ENCODE measurements around the gene XYLT1.

XYLT1 gene

DNA sequence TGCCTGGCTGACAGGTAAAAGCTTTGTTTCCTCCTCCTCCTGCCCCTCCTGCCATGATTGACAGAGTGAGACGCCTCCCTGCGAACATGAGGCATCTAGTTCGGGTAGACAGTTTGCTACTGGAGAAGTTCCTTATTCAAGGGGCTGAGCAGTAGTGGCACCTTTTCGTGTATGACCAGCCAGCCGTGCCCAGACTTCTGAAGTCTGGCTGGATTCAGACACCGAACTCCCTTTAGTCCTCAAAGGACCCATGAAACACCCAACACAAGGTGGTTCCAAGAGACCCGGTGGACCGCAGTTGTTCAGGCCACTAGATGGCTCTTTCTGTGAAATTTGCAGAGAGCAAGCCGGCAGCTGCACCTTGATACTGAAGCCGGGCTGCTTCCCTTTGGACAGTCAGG lies 192.8 kb downstream of the XYLT1 start:
- Histone ChIP-seq H3K4me1 (ENCODE audit: control insufficient read depth, insufficient read depth, low read length) (no peaks in the 10 kb centered on the region), H3K36me3 (ENCODE audit: control insufficient read depth in 2 of 2, insufficient read depth in 1 of 2, low read length in 2 of 2) (no peaks in the 10 kb centered on the region), H3K4me3 (ENCODE audit: low read depth, low read length) (no peak overlapping the region), H3K9me3 (ENCODE audit: control insufficient read depth, insufficient read depth, low read depth, low read length) (no peaks in the 10 kb centered on the region), H3K27ac (ENCODE audit: extremely low read depth, low read depth, low read length) (no peak overlapping the region)
- TF ChIP-seq ZNF2 (tag by site-specific recombination; IDR thresholded peaks at IDR 0.05) (no peak), ZBTB17 (tag by site-specific recombination; IDR thresholded peaks at IDR 0.05) (no peak), ZNF292 (tag by site-specific recombination; IDR thresholded peaks at IDR 0.05; ENCODE audit: borderline replicate concordance, low read depth) (no peak), ZNF791 (tag by site-specific recombination; IDR thresholded peaks at IDR 0.05) (no peak), ZNF555 (tag by site-specific recombination; conservative IDR thresholded peaks at IDR 0.05) (no peak), ZNF311 (tag by site-specific recombination; IDR thresholded peaks at IDR 0.05; ENCODE audit: borderline replicate concordance) (no peak), OVOL3 (tag by site-specific recombination; IDR thresholded peaks at IDR 0.05) (no peak), ZNF366 (tag by site-specific recombination; conservative IDR thresholded peaks at IDR 0.05) (no peak), ZNF19 (tag by site-specific recombination; IDR thresholded peaks at IDR 0.05; ENCODE audit: low read depth) (no peak), ZNF146 (tag by site-specific recombination; IDR thresholded peaks at IDR 0.05) (no peak), ZNF768 (tag by site-specific recombination; IDR thresholded peaks at IDR 0.05) (no peak), ZNF501 (tag by site-specific recombination; IDR thresholded peaks at IDR 0.05) (no peak), GLIS1 (tag by site-specific recombination; IDR thresholded peaks at IDR 0.05) (no peak), FEZF1 (tag by site-specific recombination; IDR thresholded peaks at IDR 0.05) (no peak), ZNF571 (tag by site-specific recombination; IDR thresholded peaks at IDR 0.05) (no peak), ZNF335 (tag by site-specific recombination; conservative IDR thresholded peaks at IDR 0.05) (no peak), ZNF792 (tag by site-specific recombination; IDR thresholded peaks at IDR 0.05) (no peak)
- TF ChIP-seq, protein P1, sequence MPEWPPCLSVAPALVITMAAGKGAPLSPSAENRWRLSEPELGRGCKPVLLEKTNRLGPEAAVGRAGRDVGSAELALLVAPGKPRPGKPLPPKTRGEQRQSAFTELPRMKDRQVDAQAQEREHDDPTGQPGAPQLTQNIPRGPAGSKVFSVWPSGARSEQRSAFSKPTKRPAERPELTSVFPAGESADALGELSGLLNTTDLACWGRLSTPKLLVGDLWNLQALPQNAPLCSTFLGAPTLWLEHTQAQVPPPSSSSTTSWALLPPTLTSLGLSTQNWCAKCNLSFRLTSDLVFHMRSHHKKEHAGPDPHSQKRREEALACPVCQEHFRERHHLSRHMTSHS (tag by site-specific recombination; IDR thresholded peaks at IDR 0.05): no peak
- TF ChIP-seq, protein P2, sequence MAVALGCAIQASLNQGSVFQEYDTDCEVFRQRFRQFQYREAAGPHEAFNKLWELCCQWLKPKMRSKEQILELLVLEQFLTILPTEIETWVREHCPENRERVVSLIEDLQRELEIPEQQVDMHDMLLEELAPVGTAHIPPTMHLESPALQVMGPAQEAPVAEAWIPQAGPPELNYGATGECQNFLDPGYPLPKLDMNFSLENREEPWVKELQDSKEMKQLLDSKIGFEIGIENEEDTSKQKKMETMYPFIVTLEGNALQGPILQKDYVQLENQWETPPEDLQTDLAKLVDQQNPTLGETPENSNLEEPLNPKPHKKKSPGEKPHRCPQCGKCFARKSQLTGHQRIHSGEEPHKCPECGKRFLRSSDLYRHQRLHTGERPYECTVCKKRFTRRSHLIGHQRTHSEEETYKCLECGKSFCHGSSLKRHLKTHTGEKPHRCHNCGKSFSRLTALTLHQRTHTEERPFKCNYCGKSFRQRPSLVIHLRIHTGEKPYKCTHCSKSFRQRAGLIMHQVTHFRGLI (tag by site-specific recombination; IDR thresholded peaks at IDR 0.05): no peak
- CTCF ChIA-PET: no interaction called here
- POLR2A ChIA-PET: no interaction called here

DNA sequence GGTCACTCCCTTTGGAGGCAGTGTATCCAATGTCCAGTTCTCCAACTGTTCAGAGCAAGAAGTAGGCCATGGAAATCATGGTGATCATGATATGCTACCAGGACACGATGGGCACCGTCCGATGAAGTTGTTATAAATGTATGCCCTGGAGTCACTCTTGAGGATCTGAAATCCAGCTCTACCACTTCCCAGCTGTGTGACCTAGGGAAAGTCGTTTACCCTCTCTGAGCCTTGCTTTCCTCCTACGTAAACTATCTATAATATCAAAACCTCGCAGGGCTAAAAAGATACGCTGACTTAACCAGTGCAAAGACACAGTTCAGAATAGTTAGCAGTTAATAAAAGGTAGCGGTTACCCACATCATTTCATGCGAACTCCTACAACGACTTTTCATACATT lies 194.2 kb downstream of the XYLT1 start:
- TF ChIP-seq, protein P3, sequence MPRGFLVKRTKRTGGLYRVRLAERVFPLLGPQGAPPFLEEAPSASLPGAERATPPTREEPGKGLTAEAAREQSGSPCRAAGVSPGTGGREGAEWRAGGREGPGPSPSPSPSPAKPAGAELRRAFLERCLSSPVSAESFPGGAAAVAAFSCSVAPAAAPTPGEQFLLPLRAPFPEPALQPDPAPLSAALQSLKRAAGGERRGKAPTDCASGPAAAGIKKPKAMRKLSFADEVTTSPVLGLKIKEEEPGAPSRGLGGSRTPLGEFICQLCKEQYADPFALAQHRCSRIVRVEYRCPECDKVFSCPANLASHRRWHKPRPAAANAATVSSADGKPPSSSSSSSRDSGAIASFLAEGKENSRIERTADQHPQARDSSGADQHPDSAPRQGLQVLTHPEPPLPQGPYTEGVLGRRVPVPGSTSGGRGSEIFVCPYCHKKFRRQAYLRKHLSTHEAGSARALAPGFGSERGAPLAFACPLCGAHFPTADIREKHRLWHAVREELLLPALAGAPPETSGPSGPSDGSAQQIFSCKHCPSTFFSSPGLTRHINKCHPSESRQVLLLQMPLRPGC (tag by site-specific recombination; IDR thresholded peaks at IDR 0.05): no peak
- TF ChIP-seq, protein P4, sequence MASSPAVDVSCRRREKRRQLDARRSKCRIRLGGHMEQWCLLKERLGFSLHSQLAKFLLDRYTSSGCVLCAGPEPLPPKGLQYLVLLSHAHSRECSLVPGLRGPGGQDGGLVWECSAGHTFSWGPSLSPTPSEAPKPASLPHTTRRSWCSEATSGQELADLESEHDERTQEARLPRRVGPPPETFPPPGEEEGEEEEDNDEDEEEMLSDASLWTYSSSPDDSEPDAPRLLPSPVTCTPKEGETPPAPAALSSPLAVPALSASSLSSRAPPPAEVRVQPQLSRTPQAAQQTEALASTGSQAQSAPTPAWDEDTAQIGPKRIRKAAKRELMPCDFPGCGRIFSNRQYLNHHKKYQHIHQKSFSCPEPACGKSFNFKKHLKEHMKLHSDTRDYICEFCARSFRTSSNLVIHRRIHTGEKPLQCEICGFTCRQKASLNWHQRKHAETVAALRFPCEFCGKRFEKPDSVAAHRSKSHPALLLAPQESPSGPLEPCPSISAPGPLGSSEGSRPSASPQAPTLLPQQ (tag by site-specific recombination; IDR thresholded peaks at IDR 0.05): no peak
- TF ChIP-seq, protein P5, sequence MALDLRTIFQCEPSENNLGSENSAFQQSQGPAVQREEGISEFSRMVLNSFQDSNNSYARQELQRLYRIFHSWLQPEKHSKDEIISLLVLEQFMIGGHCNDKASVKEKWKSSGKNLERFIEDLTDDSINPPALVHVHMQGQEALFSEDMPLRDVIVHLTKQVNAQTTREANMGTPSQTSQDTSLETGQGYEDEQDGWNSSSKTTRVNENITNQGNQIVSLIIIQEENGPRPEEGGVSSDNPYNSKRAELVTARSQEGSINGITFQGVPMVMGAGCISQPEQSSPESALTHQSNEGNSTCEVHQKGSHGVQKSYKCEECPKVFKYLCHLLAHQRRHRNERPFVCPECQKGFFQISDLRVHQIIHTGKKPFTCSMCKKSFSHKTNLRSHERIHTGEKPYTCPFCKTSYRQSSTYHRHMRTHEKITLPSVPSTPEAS (tag by site-specific recombination; IDR thresholded peaks at IDR 0.05): no peak
- TF ChIP-seq, protein P6, sequence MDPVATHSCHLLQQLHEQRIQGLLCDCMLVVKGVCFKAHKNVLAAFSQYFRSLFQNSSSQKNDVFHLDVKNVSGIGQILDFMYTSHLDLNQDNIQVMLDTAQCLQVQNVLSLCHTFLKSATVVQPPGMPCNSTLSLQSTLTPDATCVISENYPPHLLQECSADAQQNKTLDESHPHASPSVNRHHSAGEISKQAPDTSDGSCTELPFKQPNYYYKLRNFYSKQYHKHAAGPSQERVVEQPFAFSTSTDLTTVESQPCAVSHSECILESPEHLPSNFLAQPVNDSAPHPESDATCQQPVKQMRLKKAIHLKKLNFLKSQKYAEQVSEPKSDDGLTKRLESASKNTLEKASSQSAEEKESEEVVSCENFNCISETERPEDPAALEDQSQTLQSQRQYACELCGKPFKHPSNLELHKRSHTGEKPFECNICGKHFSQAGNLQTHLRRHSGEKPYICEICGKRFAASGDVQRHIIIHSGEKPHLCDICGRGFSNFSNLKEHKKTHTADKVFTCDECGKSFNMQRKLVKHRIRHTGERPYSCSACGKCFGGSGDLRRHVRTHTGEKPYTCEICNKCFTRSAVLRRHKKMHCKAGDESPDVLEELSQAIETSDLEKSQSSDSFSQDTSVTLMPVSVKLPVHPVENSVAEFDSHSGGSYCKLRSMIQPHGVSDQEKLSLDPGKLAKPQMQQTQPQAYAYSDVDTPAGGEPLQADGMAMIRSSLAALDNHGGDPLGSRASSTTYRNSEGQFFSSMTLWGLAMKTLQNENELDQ (tag by site-specific recombination; IDR thresholded peaks at IDR 0.05; ENCODE audit: low read depth): no peak
- TF ChIP-seq ZNF239 (tag by site-specific recombination; IDR thresholded peaks at IDR 0.05): no peak
- POLR2A ChIA-PET: no interaction called here
- CTCF ChIA-PET: no interaction called here
- no peak overlapping the region for H3K27ac ChIP-seq (ENCODE audit: extremely low read depth, low read depth, low read length)
- no peak overlapping the region for H3K4me3 ChIP-seq (ENCODE audit: low read depth, low read length)
- H3K4me1 ChIP-seq (ENCODE audit: control insufficient read depth, insufficient read depth, low read length): no peaks in the 10 kb centered on the region
- no peaks in the 10 kb centered on the region for H3K9me3 ChIP-seq (ENCODE audit: control insufficient read depth, insufficient read depth, low read depth, low read length)
- H3K36me3 ChIP-seq (ENCODE audit: control insufficient read depth in 2 of 2, insufficient read depth in 1 of 2, low read length in 2 of 2): no peaks in the 10 kb centered on the region

Measured in HEK293 (cell line).